Prostate gland (tissue), 2 donors: ENCODE data around the gene GSTM2. TPM values are rescaled to one million over a fixed set of nuclear protein-coding genes. Genes with fewer than 3 reads are reported as not detected.

Source experiments
- DNase-seq: peaks from one replicate; pipeline ENCODE4 v3.0.0-alpha.2; 2019; ENCODE audit warnings: low spot score
- H3K27ac ChIP-seq, 2 donors: fragments of 200-600 bp; sonication (generic); 2 replicates each; pipeline ENCODE4 v1.5.1; 2017 to 2019
- H3K27me3 ChIP-seq: fragments of 200-600 bp; sonication (generic); replicated peaks from 2 replicates; pipeline ENCODE4 v1.5.1; 2019; ENCODE audit not compliant: insufficient read depth
- H3K36me3 ChIP-seq, 2 donors: fragments of 200-600 bp; sonication (generic); 1 replicate in 1 of 2; 2 replicates in 1 of 2; pipeline versions ENCODE4 v1.5.1 to v1.8.1; 2017 to 2019
- H3K4me1 ChIP-seq: fragments of 200-600 bp; sonication (generic); replicated peaks from 2 replicates; pipeline ENCODE4 v1.5.1; 2019
- H3K4me3 ChIP-seq, 2 donors: fragments of 200-600 bp; sonication (generic); 2 replicates each; pipeline ENCODE4 v1.5.1; 2017 to 2019
- H3K9me3 ChIP-seq: fragments of 200-600 bp; sonication (generic); 2 replicates; pipeline ENCODE4 v1.5.1; 2017
- POLR2A ChIP-seq: fragments of 450-650 bp; IDR thresholded peaks from one replicate; pipeline ENCODE4 v1.6.1; 2016; ENCODE audit warnings: antibody characterized with exemption, mild to moderate bottlenecking
- POLR2AphosphoS5 ChIP-seq: sonication (generic); formaldehyde crosslinking; IDR thresholded peaks from one replicate; pipeline ENCODE4 v1.6.1; 2017; ENCODE audit warnings: antibody characterized with exemption
- WGBS: methylation state at CpG from one replicate; pipeline ENCODE4 v1.1.5; 2018; 5-methylcytosine and 5-hydroxymethylcytosine counted together
- intact Hi-C: fragments of 100-400 bp; cut with DNase I; formaldehyde crosslinking; loops from one replicate; pipeline ENCODE4 v1.14.2; 2022
- total RNA-seq, 2 donors: library from RNA; depleted of rRNA; stranded (reverse); fragments of >200 nt; gene quantifications; one replicate each; pipeline ENCODE4 v1.1.0, GENCODE V29; 2016
- TF ChIP-seq, protein P1 (sequence below), 4 experiments: fragments of 200-600 bp in 2 of 4; fragments of 450-650 bp in 2 of 4; sonication (generic) in 2 of 4; IDR thresholded peaks; 1 replicate in 3 of 4; 2 replicates in 1 of 4; pipeline ENCODE4 v1.5.1; 2016 to 2019; ENCODE audit warnings: antibody characterized with exemption in 4 of 4, mild to moderate bottlenecking in 2 of 4, moderate library complexity in 2 of 4

Gene GSTM2
- total RNA-seq, 2 donors from 2014 or later = 47.5 to 79.5 TPM

- H3K36me3 ChIP-seq = no peaks in the 10 kb centered on the region
- intact Hi-C loops = loop anchor here (5.0 kb wide), 2 partner anchors 130 to 340 kb away; partner anchors contain the start of gene AHCYL1
- DNase-seq = no peak
- no peaks in the 10 kb centered on the region for H3K4me1 ChIP-seq
- TF ChIP-seq POLR2A (no peak), POLR2AphosphoS5 (no peak)
- TF ChIP-seq, protein P1, sequence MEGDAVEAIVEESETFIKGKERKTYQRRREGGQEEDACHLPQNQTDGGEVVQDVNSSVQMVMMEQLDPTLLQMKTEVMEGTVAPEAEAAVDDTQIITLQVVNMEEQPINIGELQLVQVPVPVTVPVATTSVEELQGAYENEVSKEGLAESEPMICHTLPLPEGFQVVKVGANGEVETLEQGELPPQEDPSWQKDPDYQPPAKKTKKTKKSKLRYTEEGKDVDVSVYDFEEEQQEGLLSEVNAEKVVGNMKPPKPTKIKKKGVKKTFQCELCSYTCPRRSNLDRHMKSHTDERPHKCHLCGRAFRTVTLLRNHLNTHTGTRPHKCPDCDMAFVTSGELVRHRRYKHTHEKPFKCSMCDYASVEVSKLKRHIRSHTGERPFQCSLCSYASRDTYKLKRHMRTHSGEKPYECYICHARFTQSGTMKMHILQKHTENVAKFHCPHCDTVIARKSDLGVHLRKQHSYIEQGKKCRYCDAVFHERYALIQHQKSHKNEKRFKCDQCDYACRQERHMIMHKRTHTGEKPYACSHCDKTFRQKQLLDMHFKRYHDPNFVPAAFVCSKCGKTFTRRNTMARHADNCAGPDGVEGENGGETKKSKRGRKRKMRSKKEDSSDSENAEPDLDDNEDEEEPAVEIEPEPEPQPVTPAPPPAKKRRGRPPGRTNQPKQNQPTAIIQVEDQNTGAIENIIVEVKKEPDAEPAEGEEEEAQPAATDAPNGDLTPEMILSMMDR (IDR thresholded peaks at IDR 0.05) = no peak
- no peak overlapping the region for H3K27ac ChIP-seq
- no peak overlapping the region for H3K4me3 ChIP-seq
- no peaks in the 10 kb centered on the region for H3K27me3 ChIP-seq
- H3K9me3 ChIP-seq = no peaks in the 10 kb centered on the region
- WGBS = 92% methylated on average over 2 of the region's 2 CpGs
Observed at GRCh38 chr1:109641861-109642260, 26.0 kb upstream of the GSTM2 start.

DNA sequence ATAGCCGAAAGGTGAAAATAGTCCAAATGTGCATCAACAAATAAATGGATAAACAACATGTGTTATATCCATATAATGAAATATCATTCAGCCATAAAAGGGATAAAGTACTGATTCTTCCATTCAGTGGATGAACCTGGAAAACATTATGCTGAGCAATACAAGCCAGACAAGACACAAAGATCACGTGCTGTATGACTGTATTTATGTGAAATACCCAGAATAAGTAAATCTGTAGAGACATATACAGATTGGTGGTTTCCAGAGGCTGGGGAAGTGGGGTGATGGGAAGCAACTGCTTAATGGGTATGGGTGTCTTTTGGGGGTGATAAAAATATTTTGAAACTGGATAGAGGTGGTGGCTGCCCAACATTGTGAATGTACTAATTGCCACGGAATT lies 25.2 kb upstream of the GSTM2 start:
- H3K27me3 ChIP-seq = no peaks in the 10 kb centered on the region
- H3K4me3 ChIP-seq = no peak overlapping the region
- H3K9me3 ChIP-seq = no peaks in the 10 kb centered on the region
- H3K4me1 ChIP-seq = no peaks in the 10 kb centered on the region
- H3K27ac ChIP-seq = no peak overlapping the region
- DNase-seq = no peak
- TF ChIP-seq POLR2AphosphoS5 = no peak
- TF ChIP-seq, protein P1 (IDR thresholded peaks at IDR 0.05) = no peak
- TF ChIP-seq POLR2A = no peak
- H3K36me3 ChIP-seq = no peaks in the 10 kb centered on the region
- intact Hi-C loops = loop anchor here (5.0 kb wide), 2 partner anchors 130 to 340 kb away; partner anchors contain the start of gene AHCYL1
- 81% methylated on average over 3 of the region's 3 CpGs for WGBS

- Histone ChIP-seq H3K27ac (no peak overlapping the region), H3K36me3 (no peaks in the 10 kb centered on the region), H3K4me3 (no peak overlapping the region), H3K9me3 (no peaks in the 10 kb centered on the region), H3K27me3 (no peaks in the 10 kb centered on the region), H3K4me1 (no peaks in the 10 kb centered on the region)
- TF ChIP-seq POLR2AphosphoS5 (peak; percentile 28), POLR2A (no peak)
- TF ChIP-seq, protein P1 (IDR thresholded peaks at IDR 0.05) = peak; percentile 69 to 88 (median 86)
- peak; percentile 76 for DNase-seq
- 41% methylated on average over 31 of the region's 32 CpGs for WGBS
- intact Hi-C loops = loop anchor here (5.0 kb wide), 2 partner anchors 129 to 339 kb away; partner anchors contain the start of gene AHCYL1
Observed at GRCh38 chr1:109643385-109644230, 24.2 kb upstream of the GSTM2 start.

DNA sequence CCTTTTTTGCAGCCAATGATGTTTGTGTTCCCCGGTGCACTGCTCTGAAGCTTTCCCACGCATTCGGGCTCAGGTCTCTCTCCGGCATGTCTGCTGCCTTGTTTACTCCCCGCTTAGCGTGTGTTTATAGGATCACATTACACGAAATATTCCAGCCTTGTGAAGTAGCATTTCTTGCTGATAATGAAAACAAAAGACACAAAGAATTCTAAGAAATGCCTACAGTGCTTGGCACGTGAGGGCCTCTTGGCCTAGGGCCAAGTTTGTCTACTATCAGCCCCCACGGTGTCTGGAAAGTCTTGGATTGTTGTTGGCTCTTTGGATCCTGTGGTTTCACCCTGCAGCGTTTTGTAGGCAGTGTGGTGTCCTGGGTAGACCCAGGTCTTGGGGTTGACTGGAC lies 23.2 kb upstream of the GSTM2 start:
- Histone ChIP-seq H3K27me3 (no peaks in the 10 kb centered on the region), H3K4me3 (no peak overlapping the region), H3K36me3 (no peaks in the 10 kb centered on the region), H3K27ac (no peak overlapping the region), H3K4me1 (no peaks in the 10 kb centered on the region), H3K9me3 (no peaks in the 10 kb centered on the region)
- no peak for TF ChIP-seq POLR2A
- no peak for TF ChIP-seq POLR2AphosphoS5
- TF ChIP-seq, protein P1 (IDR thresholded peaks at IDR 0.05) = no peak
- intact Hi-C loops = loop anchor here (5.0 kb wide), 2 partner anchors 128 to 338 kb away; partner anchors contain the start of gene AHCYL1
- DNase-seq = no peak
- no CpG with 5 or more reads among the region's 10 CpGs for WGBS
